OCI-LY3 (cell line): Measurements from ENCODE around the gene LRRC23.

Source experiments
- CTCF ChIP-seq: fragments of 200-600, 300-600 bp; sonication (generic); IDR thresholded peaks from 2 replicates; pipeline ENCODE4 v1.5.1; 2014; ENCODE audit warnings: antibody characterized with exemption, low read length, low read depth
- EZH2phosphoT487 ChIP-seq: fragments of 200-600 bp; shearing (Covaris generic); IDR thresholded peaks from 2 replicates; pipeline ENCODE4 v1.6.1; 2018; ENCODE audit warnings: antibody characterized with exemption, mixed run types, low read depth

- TF ChIP-seq CTCF (no peak), EZH2phosphoT487 (no peak)
These were observed 20.1 kb upstream of the LRRC23 start for GRCh38 chr12:6884539-6884938.
